MCF 10A (cell line): ENCODE results near the gene PDLIM3. TPM values are rescaled to one million over a fixed set of nuclear protein-coding genes. Genes with fewer than 3 reads are reported as not detected.

Experiments
- BruUV-seq: library from RNA; stranded (reverse); fragments of 400-500 nt; replicated peaks from 2 replicates; lab custom pipeline; 2021; lab: Mats Ljungman, UMichigan
- CTCF ChIA-PET: fragments of 300-600 bp; sonication (Branson Sonifier 250); formaldehyde crosslinking; extraction: SDS; loops from one replicate; lab custom pipeline; 2021; ENCODE audit warnings: antibody characterized with exemption, inconsistent platforms; lab: Yijun Ruan, JAX
- POLR2A ChIA-PET: fragments of 300-600, 350-650 bp; sonication (Branson Sonifier 250); formaldehyde crosslinking; extraction: SDS; loops from one replicate; lab custom pipeline; 2020; ENCODE audit warnings: antibody characterized with exemption, inconsistent platforms; lab: Yijun Ruan, JAX
- DNase-seq: peaks from one replicate; pipeline ENCODE4 v3.0.0-alpha.2; 2018; ENCODE audit not compliant: unreplicated experiment
- H3K27ac Mint-ChIP-seq: one replicate; pipeline ENCODE4 v1.8.0; 2022; ENCODE audit warnings: mild to moderate bottlenecking, low read depth, mixed read lengths; ENCODE audit not compliant: unreplicated experiment
- H3K27me3 Mint-ChIP-seq: one replicate; pipeline ENCODE4 v1.8.0; 2022; ENCODE audit warnings: mixed read lengths; ENCODE audit not compliant: insufficient read depth, unreplicated experiment
- H3K36me3 Mint-ChIP-seq: one replicate; pipeline ENCODE4 v1.8.0; 2022; ENCODE audit warnings: mild to moderate bottlenecking, moderate library complexity, mixed read lengths; ENCODE audit not compliant: insufficient read depth, unreplicated experiment
- H3K4me1 Mint-ChIP-seq: one replicate; pipeline ENCODE4 v1.8.0; 2022; ENCODE audit warnings: mixed read lengths; ENCODE audit not compliant: insufficient read depth, unreplicated experiment
- H3K4me3 Mint-ChIP-seq: one replicate; pipeline ENCODE4 v1.8.0; 2022; ENCODE audit warnings: mild to moderate bottlenecking, moderate library complexity, mixed read lengths; ENCODE audit not compliant: unreplicated experiment
- H3K9me3 Mint-ChIP-seq: one replicate; pipeline ENCODE4 v1.8.0; 2022; ENCODE audit warnings: mixed read lengths; ENCODE audit not compliant: unreplicated experiment
- CTCF ChIP-seq: fragments of 200-600 bp; IDR thresholded peaks from one replicate; pipeline ENCODE4 v1.8.0; 2022; ENCODE audit warnings: antibody characterized with exemption, mild to moderate bottlenecking; ENCODE audit not compliant: unreplicated experiment
- intact Hi-C: fragments of 100-400 bp; cut with micrococcal nuclease; formaldehyde crosslinking; loops from 2 replicates; pipeline ENCODE4 v1.14.1; 2022
- total RNA-seq: library from RNA; stranded (reverse); gene quantifications from 2 replicates; pipeline ENCODE4 v1.2.3, GENCODE V29; 2022

PDLIM3 gene
- total RNA-seq, 1 experiment from 2014 or later: 0.30 TPM

- Mint-ChIP-seq H3K4me3 (peak overlapping the region; percentile 80), H3K27ac (no peak overlapping the region), H3K4me1 (no peaks in the 10 kb centered on the region), H3K27me3 (peaks cover 37% of the 10 kb centered on the region), H3K9me3 (no peaks in the 10 kb centered on the region), H3K36me3 (no peaks in the 10 kb centered on the region)
- no peak for DNase-seq
- BruUV-seq: no TSS peak
- no peak for TF ChIP-seq CTCF
- intact Hi-C loops: loop anchor here (5.0 to 10.0 kb wide), 2 partner anchors 267 to 565 kb away; partner anchors contain the start of genes CFAP97 and SNX25
- ChIA-PET CTCF (interaction anchor here (0.6 to 2.2 kb wide), 12 partner anchors 10 to 565 kb away, joined by 3 to 19 read pairs (median 4); partner anchors contain the start of gene ANKRD37), POLR2A (interaction anchor here (0.6 to 1.2 kb wide), 4 partner anchors 47 to 125 kb away, joined by 3 to 5 read pairs (median 3); partner anchors contain the start of gene UFSP2)
Observed at GRCh38 chr4:185472103-185472542, 63.2 kb downstream of the PDLIM3 start.

GRCh38 chr4:185471235-185472102 is 63.8 kb downstream of the PDLIM3 start, which contains the start of gene CCDC110:
Gene CCDC110, minus strand, starts transcription at chr4:185471733. Its CDS starts 50 bp downstream, at chr4:185471683.
- TF ChIP-seq CTCF: peak; percentile 66
- Mint-ChIP-seq H3K27me3 (peaks cover 43% of the 10 kb centered on the region), H3K9me3 (no peaks in the 10 kb centered on the region), H3K4me3 (peak within 1 kb of the TSS; percentile 80), H3K4me1 (no peaks in the 10 kb centered on the region), H3K36me3 (no peaks in the 10 kb centered on the region), H3K27ac (no peak within 1 kb of the TSS)
- peak; percentile 92 for DNase-seq
- POLR2A ChIA-PET: interaction anchor here (0.9 to 1.2 kb wide), 3 partner anchors 46 to 126 kb away, joined by 3 to 5 read pairs (median 3); partner anchors contain the start of gene UFSP2
- no TSS peak for BruUV-seq
- CTCF ChIA-PET: interaction anchor here (0.6 to 2.2 kb wide), 12 partner anchors 11 to 566 kb away, joined by 3 to 19 read pairs (median 4); partner anchors contain the start of gene ANKRD37
- intact Hi-C loops: loop anchor here (1.0 to 10.0 kb wide), 4 partner anchors 102 to 566 kb away; partner anchors contain the start of genes CFAP97 and SNX25

- H3K27ac Mint-ChIP-seq: no peak overlapping the region
- peak overlapping the region; percentile 71 for H3K4me3 Mint-ChIP-seq
- ChIA-PET CTCF (interaction anchor here (1.6 kb wide), 1 partner anchor 42 kb away, joined by 4 read pairs; no protein-coding TSS in a partner anchor), POLR2A (interaction anchor here (0.9 kb wide), 1 partner anchor 45 kb away, joined by 3 read pairs; the partner anchor contains the start of gene UFSP2)
- BruUV-seq: no TSS peak
- H3K36me3 Mint-ChIP-seq: peaks cover 2% of the 10 kb centered on the region
- peaks cover 52% of the 10 kb centered on the region for H3K27me3 Mint-ChIP-seq
- DNase-seq: no peak
- H3K9me3 Mint-ChIP-seq: no peaks in the 10 kb centered on the region
- TF ChIP-seq CTCF: no peak
- intact Hi-C loops: loop anchor here (1.0 to 10.0 kb wide), 4 partner anchors 103 to 567 kb away; partner anchors contain the start of genes CFAP97 and SNX25
- no peaks in the 10 kb centered on the region for H3K4me1 Mint-ChIP-seq
Observed at GRCh38 chr4:185470501-185471195, 64.7 kb downstream of the PDLIM3 start.
